Endothelial cell (in vitro differentiated cells): ENCODE measurements around the gene BRCA1. TPM values are rescaled to one million over a fixed set of nuclear protein-coding genes. Genes with fewer than 3 reads are reported as not detected.
"Not testable (repeated sequence)": the region's sequence is repeated elsewhere in the genome, so short reads cannot be mapped to it uniquely, and the experiment has no call there.

Experiments
- DNase-seq: peaks from one replicate; pipeline ENCODE4 v3.0.0; 2021; ENCODE audit warnings: low spot score
- H3K27ac Mint-ChIP-seq: one replicate; pipeline ENCODE4 v1.8.0; 2021; ENCODE audit warnings: mixed read lengths, inconsistent platforms; ENCODE audit not compliant: unreplicated experiment
- H3K27me3 Mint-ChIP-seq: one replicate; pipeline ENCODE4 v1.8.0; 2021; ENCODE audit warnings: mild to moderate bottlenecking, moderate library complexity, mixed read lengths, inconsistent platforms; ENCODE audit not compliant: unreplicated experiment
- H3K36me3 Mint-ChIP-seq: one replicate; pipeline ENCODE4 v1.8.0; 2021; ENCODE audit warnings: mild to moderate bottlenecking, low read depth, mixed read lengths, inconsistent platforms; ENCODE audit not compliant: unreplicated experiment
- H3K4me1 Mint-ChIP-seq: one replicate; pipeline ENCODE4 v1.8.0; 2021; ENCODE audit warnings: mild to moderate bottlenecking, mixed read lengths, inconsistent platforms; ENCODE audit not compliant: unreplicated experiment
- H3K4me3 Mint-ChIP-seq: one replicate; pipeline ENCODE4 v1.8.0; 2021; ENCODE audit warnings: mild to moderate bottlenecking, mixed read lengths, inconsistent platforms; ENCODE audit not compliant: unreplicated experiment
- H3K9me3 Mint-ChIP-seq: one replicate; pipeline ENCODE4 v1.8.0; 2021; ENCODE audit warnings: mixed read lengths, inconsistent platforms; ENCODE audit not compliant: unreplicated experiment
- total RNA-seq: library from RNA; stranded (reverse); fragmentation: NEBNext Ultra II Directional; extraction: Animal tissue kit (Norgen Biotek cat#: 25700); gene quantifications from one replicate; pipeline ENCODE4 v1.2.1, GENCODE V29; 2021; ENCODE audit not compliant: unreplicated experiment
- TF ChIP-seq, protein P1 (sequence below): fragments of 200-600 bp; sonication (generic); IDR thresholded peaks from one replicate; pipeline ENCODE4 v1.5.0; 2021; ENCODE audit warnings: antibody characterized with exemption; ENCODE audit not compliant: unreplicated experiment

BRCA1 gene
- total RNA-seq, 1 donor from 2014 or later: 8.7 TPM

- Mint-ChIP-seq H3K27me3 (no peaks in the 10 kb centered on the region), H3K4me1 (no peaks in the 10 kb centered on the region), H3K27ac (no peak overlapping the region), H3K36me3 (no peaks in the 10 kb centered on the region), H3K4me3 (no peak overlapping the region), H3K9me3 (no peaks in the 10 kb centered on the region)
- TF ChIP-seq, protein P1, sequence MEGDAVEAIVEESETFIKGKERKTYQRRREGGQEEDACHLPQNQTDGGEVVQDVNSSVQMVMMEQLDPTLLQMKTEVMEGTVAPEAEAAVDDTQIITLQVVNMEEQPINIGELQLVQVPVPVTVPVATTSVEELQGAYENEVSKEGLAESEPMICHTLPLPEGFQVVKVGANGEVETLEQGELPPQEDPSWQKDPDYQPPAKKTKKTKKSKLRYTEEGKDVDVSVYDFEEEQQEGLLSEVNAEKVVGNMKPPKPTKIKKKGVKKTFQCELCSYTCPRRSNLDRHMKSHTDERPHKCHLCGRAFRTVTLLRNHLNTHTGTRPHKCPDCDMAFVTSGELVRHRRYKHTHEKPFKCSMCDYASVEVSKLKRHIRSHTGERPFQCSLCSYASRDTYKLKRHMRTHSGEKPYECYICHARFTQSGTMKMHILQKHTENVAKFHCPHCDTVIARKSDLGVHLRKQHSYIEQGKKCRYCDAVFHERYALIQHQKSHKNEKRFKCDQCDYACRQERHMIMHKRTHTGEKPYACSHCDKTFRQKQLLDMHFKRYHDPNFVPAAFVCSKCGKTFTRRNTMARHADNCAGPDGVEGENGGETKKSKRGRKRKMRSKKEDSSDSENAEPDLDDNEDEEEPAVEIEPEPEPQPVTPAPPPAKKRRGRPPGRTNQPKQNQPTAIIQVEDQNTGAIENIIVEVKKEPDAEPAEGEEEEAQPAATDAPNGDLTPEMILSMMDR: no peak
- DNase-seq: no peak
Observed at GRCh38 chr17:43056051-43056450, 69.1 kb downstream of the BRCA1 start.

- not testable (repeated sequence) for DNase-seq, H3K4me1 Mint-ChIP-seq, H3K36me3 Mint-ChIP-seq, H3K4me3 Mint-ChIP-seq, H3K27me3 Mint-ChIP-seq, H3K9me3 Mint-ChIP-seq, H3K27ac Mint-ChIP-seq
Observed at GRCh38 chr17:43053008-43053407, 72.2 kb downstream of the BRCA1 start.

DNA sequence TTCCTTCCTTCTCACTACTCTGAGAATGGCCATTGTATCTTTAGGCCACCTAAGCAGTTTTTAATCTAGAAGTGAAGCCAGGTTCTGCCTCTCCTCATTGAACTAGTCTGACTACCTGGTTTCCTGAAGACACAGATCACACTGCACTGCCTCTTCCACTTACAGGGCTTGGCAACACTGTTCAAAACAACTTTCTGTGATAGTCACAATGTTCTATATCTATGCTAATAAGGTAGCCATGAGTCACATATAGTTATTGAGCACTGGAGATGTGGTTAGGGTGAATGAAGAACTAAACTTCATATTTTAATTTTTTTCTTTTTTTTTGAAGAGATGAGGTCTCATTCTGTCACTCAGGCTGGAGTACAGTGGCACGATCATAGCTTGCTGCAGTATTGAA is 73.2 kb downstream of the BRCA1 start:
- Mint-ChIP-seq H3K27ac (no peak overlapping the region), H3K9me3 (no peaks in the 10 kb centered on the region), H3K4me3 (no peak overlapping the region), H3K4me1 (no peaks in the 10 kb centered on the region), H3K36me3 (no peaks in the 10 kb centered on the region), H3K27me3 (peaks cover 1% of the 10 kb centered on the region)
- no peak for DNase-seq
- TF ChIP-seq, protein P1: no peak

DNA sequence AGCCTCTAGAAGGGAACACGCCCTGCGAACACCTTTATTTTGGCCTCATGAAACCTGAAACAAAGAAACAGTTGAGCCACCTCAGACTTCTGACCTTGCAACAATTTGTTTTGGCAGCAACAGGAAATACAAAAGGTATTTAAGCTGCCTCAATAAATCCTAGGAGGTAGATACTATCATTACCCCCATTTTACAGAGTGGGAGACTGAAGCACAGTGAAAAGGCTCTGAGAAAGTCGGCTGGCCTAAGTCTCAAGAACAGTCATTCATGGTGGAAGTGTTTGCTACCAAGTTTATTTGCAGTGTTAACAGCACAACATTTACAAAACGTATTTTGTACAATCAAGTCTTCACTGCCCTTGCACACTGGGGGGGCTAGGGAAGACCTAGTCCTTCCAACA is 81.1 kb downstream of the BRCA1 start:
- Mint-ChIP-seq H3K27ac (no peak overlapping the region), H3K27me3 (peaks cover 3% of the 10 kb centered on the region)
- DNase-seq: no peak

DNA sequence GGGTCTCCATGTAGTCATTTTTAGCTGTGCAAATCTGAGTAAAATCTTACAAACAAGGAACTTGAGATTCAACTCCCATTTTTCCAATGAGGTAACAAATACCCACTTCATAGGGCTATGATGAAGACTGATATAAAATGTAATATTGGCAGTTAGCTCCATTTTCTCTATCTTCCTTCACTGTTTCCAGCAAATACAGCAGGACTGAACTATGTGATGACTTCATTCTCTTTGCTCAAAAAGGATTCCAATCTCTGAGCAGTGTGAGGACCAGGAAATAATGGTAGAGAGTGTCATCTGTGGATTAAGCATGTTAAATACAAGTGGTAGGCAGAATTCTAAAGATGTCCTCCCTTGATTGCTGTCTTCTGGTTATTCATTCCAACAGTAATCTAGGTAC is 81.9 kb downstream of the BRCA1 start:
- TF ChIP-seq, protein P1: no peak
- Mint-ChIP-seq H3K27ac (no peak overlapping the region), H3K9me3 (no peaks in the 10 kb centered on the region), H3K27me3 (peaks cover 2% of the 10 kb centered on the region), H3K4me1 (peaks cover 14% of the 10 kb centered on the region), H3K36me3 (no peaks in the 10 kb centered on the region), H3K4me3 (no peak overlapping the region)
- no peak for DNase-seq

More for the DNA sequence above, 81.1 kb downstream of the BRCA1 start:
- TF ChIP-seq, protein P1: no peak
- H3K9me3 Mint-ChIP-seq: no peaks in the 10 kb centered on the region
- H3K4me3 Mint-ChIP-seq: no peak overlapping the region
- H3K36me3 Mint-ChIP-seq: no peaks in the 10 kb centered on the region
- H3K4me1 Mint-ChIP-seq: peaks cover 14% of the 10 kb centered on the region
